Cerebellar nuclear complex (tissue), 1 donor: ENCODE measurements around the gene ARHGAP25.
"Not testable (repeated sequence)": the region's sequence is repeated elsewhere in the genome, so short reads cannot be mapped to it uniquely, and the experiment has no call there.

Experiments used
- DNase-seq, 2 experiments: peaks; one replicate each; lab custom pipeline; 2025; lab: John Stamatoyannopoulos, UW

ARHGAP25 gene

GRCh38 chr2:68798569-68798968, 64.0 kb downstream of the ARHGAP25 start:
- no peak for DNase-seq

GRCh38 chr2:68799140-68800026, 64.8 kb downstream of the ARHGAP25 start:
- DNase-seq = no peak

GRCh38 chr2:68800027-68800401, 65.4 kb downstream of the ARHGAP25 start:
- no peak for DNase-seq

- no peak for DNase-seq
Observed at GRCh38 chr2:68800517-68800916, 65.9 kb downstream of the ARHGAP25 start.

- DNase-seq = not testable (repeated sequence)
Observed at GRCh38 chr2:68802161-68802560, 67.5 kb downstream of the ARHGAP25 start.

GRCh38 chr2:68805025-68805424, 70.4 kb downstream of the ARHGAP25 start:
- DNase-seq = no peak

GRCh38 chr2:68806511-68807109, 72.0 kb downstream of the ARHGAP25 start:
- DNase-seq = no peak

GRCh38 chr2:68807821-68808266, 73.2 kb downstream of the ARHGAP25 start:
- no peak for DNase-seq

GRCh38 chr2:68809324-68810240, 75.0 kb downstream of the ARHGAP25 start:
- DNase-seq = no peak

GRCh38 chr2:68811364-68811763, 76.8 kb downstream of the ARHGAP25 start:
- no peak for DNase-seq

GRCh38 chr2:68812251-68812650, 77.6 kb downstream of the ARHGAP25 start:
- no peak for DNase-seq

- DNase-seq = no peak
Observed at GRCh38 chr2:68813596-68813995, 79.0 kb downstream of the ARHGAP25 start.

GRCh38 chr2:68817306-68817705, 82.7 kb downstream of the ARHGAP25 start:
- no peak for DNase-seq

GRCh38 chr2:68819556-68819955, 84.9 kb downstream of the ARHGAP25 start:
- no peak for DNase-seq

GRCh38 chr2:68822207-68822872, 87.7 kb downstream of the ARHGAP25 start:
- no peak for DNase-seq

- no peak for DNase-seq
Observed at GRCh38 chr2:68824831-68825230, 90.2 kb downstream of the ARHGAP25 start.

GRCh38 chr2:68825866-68826265, 91.3 kb downstream of the ARHGAP25 start:
- no peak for DNase-seq

- no peak for DNase-seq
Observed at GRCh38 chr2:68827666-68828065, 93.1 kb downstream of the ARHGAP25 start.

GRCh38 chr2:68828887-68829708, 94.5 kb downstream of the ARHGAP25 start:
- DNase-seq = no peak

GRCh38 chr2:68829749-68830148, 95.1 kb downstream of the ARHGAP25 start:
- DNase-seq = no peak

GRCh38 chr2:68831686-68832232, 97.1 kb downstream of the ARHGAP25 start:
- no peak for DNase-seq
